GM12878 (cell line): ENCODE measurements around the gene SEMA5A. TPM values are rescaled to one million over a fixed set of nuclear protein-coding genes. Genes with fewer than 3 reads are reported as not detected.

Source experiments
- ATAC-seq: fragments of 200-7000 bp; cut with Tn5 transposase; 3 replicates; pipeline ENCODE4 v1.9.1; 2020; ENCODE audit warnings: mild to moderate bottlenecking, moderate library complexity
- BruUV-seq: library from RNA; stranded (reverse); fragments of 400-500 nt; replicated peaks from 2 replicates; lab custom pipeline; 2021; lab: Mats Ljungman, UMichigan
- CTCF ChIA-PET: fragments of 300-600 bp; sonication (Branson Sonifier 250); formaldehyde crosslinking; extraction: SDS; loops from one replicate; lab custom pipeline; 2021; ENCODE audit warnings: inconsistent platforms; lab: Yijun Ruan, JAX
- POLR2A ChIA-PET: fragments of 350-600 bp; formaldehyde crosslinking; extraction: SDS; loops from one replicate; lab custom pipeline; 2021; ENCODE audit warnings: inconsistent platforms; lab: Charles Lee
- RAD21 ChIA-PET: fragments of 300-600 bp; sonication (Branson Sonifier 250); formaldehyde crosslinking; loops from one replicate; lab custom pipeline; 2023; ENCODE audit warnings: antibody characterized with exemption; ENCODE audit not compliant: unreplicated experiment; lab: Charles Lee
- SMC1A ChIA-PET: fragments of 300-600 bp; sonication (Branson Sonifier 250); formaldehyde crosslinking; loops from one replicate; lab custom pipeline; 2023; ENCODE audit not compliant: unreplicated experiment, uncharacterized antibody; lab: Charles Lee
- DNase-seq: peaks from one replicate; pipeline ENCODE4 v3.0.0-alpha.2; 2011; ENCODE audit warnings: low read depth, low spot score
- FAIRE-seq: peaks from 3 replicates; lab custom pipeline; 2011; peaks lifted over from hg19 to GRCh38; lab: Jason Lieb, UNC
- H2AFZ ChIP-seq: 2 replicates; pipeline ENCODE4 v1.6.0; 2011; ENCODE audit warnings: low read depth, low read length, control low read depth; ENCODE audit not compliant: control insufficient read depth
- H3K27ac ChIP-seq: 2 replicates; pipeline ENCODE4 v1.5.1; 2011; ENCODE audit warnings: control low read depth; ENCODE audit not compliant: control insufficient read depth, insufficient read depth
- H3K27me3 ChIP-seq, 2 experiments: replicated peaks in 1 of 2; 2 replicates each; pipeline versions ENCODE4 v1.6.0 to v1.6.1; 2011; ENCODE audit warnings: low read length in 1 of 2; ENCODE audit not compliant: control insufficient read depth in 2 of 2, insufficient read depth in 2 of 2
- H3K36me3 ChIP-seq, 2 experiments: 2 replicates each; pipeline ENCODE4 v1.5.1; 2011; ENCODE audit warnings: low read length in 1 of 2; ENCODE audit not compliant: control insufficient read depth in 2 of 2, insufficient read depth in 2 of 2
- H3K4me1 ChIP-seq: 2 replicates; pipeline ENCODE4 v1.6.1; 2011; ENCODE audit warnings: mild to moderate bottlenecking, low read length, moderate library complexity, mixed read lengths; ENCODE audit not compliant: control insufficient read depth, insufficient read depth
- H3K4me2 ChIP-seq: 2 replicates; pipeline ENCODE4 v1.6.0; 2011; ENCODE audit warnings: control low read depth; ENCODE audit not compliant: control insufficient read depth, insufficient read depth
- H3K4me3 ChIP-seq: fragments of 200-600 bp; sonication (generic); 2 replicates; pipeline ENCODE4 v1.5.1; 2016
- H3K79me2 ChIP-seq: 2 replicates; pipeline ENCODE4 v1.6.0; 2011; ENCODE audit warnings: low read length; ENCODE audit not compliant: control insufficient read depth, insufficient read depth
- H3K9ac ChIP-seq: 2 replicates; pipeline ENCODE4 v1.8.0; 2011; ENCODE audit warnings: low read length, control low read depth, mixed read lengths; ENCODE audit not compliant: control insufficient read depth, insufficient read depth
- H3K9me3 ChIP-seq: replicated peaks from 3 replicates; pipeline ENCODE4 v1.5.1; 2011; ENCODE audit warnings: mild to moderate bottlenecking, low read length; ENCODE audit not compliant: control insufficient read depth, insufficient read depth
- H4K20me1 ChIP-seq: 2 replicates; pipeline ENCODE4 v1.6.0; 2011; ENCODE audit not compliant: control insufficient read depth, insufficient read depth
- EP300 ChIP-seq, 2 experiments: fragments of 150-350 bp in 1 of 2; IDR thresholded peaks; 2 replicates each; pipeline ENCODE4 v1.6.1; 2011 to 2012; ENCODE audit warnings: low read depth in 2 of 2, low read length in 2 of 2, borderline replicate concordance in 1 of 2, improper control_type of control experiment in 1 of 2, inconsistent platforms in 1 of 2; ENCODE audit not compliant: control insufficient read depth in 1 of 2
- ESRRA ChIP-seq: IDR thresholded peaks from 2 replicates; pipeline ENCODE4 v1.6.1; 2012; ENCODE audit warnings: mild to moderate bottlenecking, low read length, improper control_type of control experiment
- FOXM1 ChIP-seq: IDR thresholded peaks from 2 replicates; pipeline ENCODE4 v1.6.1; 2012; ENCODE audit warnings: low read depth, mild to moderate bottlenecking, inconsistent platforms, low read length, moderate library complexity
- IKZF2 ChIP-seq, 2 experiments: fragments of 450-650 bp; IDR thresholded peaks; 2 replicates each; pipeline ENCODE4 v1.6.1; 2017; ENCODE audit warnings: mild to moderate bottlenecking in 2 of 2, moderate library complexity in 2 of 2
- NR2C2 ChIP-seq: IDR thresholded peaks from 2 replicates; pipeline ENCODE4 v1.6.1; 2011; ENCODE audit warnings: borderline replicate concordance, low read depth; ENCODE audit not compliant: control insufficient read depth, insufficient read length
- NRF1 ChIP-seq: conservative IDR thresholded peaks from 2 replicates; pipeline ENCODE4 v1.6.1; 2011; ENCODE audit warnings: mild to moderate bottlenecking, low read depth, low read length, improper control_type of control experiment
- RB1 ChIP-seq: fragments of 450-650 bp; formaldehyde crosslinking; IDR thresholded peaks from 2 replicates; pipeline ENCODE4 v1.6.1; 2017; ENCODE audit warnings: mild to moderate bottlenecking, borderline replicate concordance
- RBBP5 ChIP-seq: fragments of 200-600 bp; sonication (generic); conservative IDR thresholded peaks from 2 replicates; pipeline ENCODE4 v1.6.1; 2016
- ZNF622 ChIP-seq: fragments of 450-650 bp; IDR thresholded peaks from 2 replicates; pipeline ENCODE4 v1.6.1; 2017; ENCODE audit warnings: mild to moderate bottlenecking, inconsistent platforms
- ZNF687 ChIP-seq: fragments of 450-650 bp; IDR thresholded peaks from 2 replicates; pipeline ENCODE4 v1.6.1; 2017; ENCODE audit warnings: mild to moderate bottlenecking, moderate library complexity
- WGBS: methylation state at CpG from one replicate; pipeline ENCODE4 v1.1.6; 2016; ENCODE audit warnings: low lambda C conversion rate; ENCODE audit not compliant: insufficient replicate concordance, insufficient coverage; ENCODE audit errors: missing lambda C conversion rate; 5-methylcytosine and 5-hydroxymethylcytosine counted together
- in situ Hi-C: fragments of 300-500 bp; cut with MboI; formaldehyde crosslinking; loops from 9 replicates; pipeline ENCODE4 v1.14.3; 2018; ENCODE audit warnings: mixed read lengths
- intact Hi-C: fragments of 100-400 bp; cut with micrococcal nuclease; formaldehyde crosslinking; loops from one replicate; pipeline ENCODE4 v1.14.2; 2022; ENCODE audit not compliant: unreplicated experiment
- polyA plus RNA-seq, 11 experiments: library from polyadenylated mRNA; depleted of rRNA in 4 of 11; unstranded in 6 of 11; stranded (reverse) in 5 of 11; fragments of >200 nt; fragmentation: Nextera tagmentation in 4 of 11; fragmentation: Illumina TruSeq in 1 of 11; extraction: Ambion mirVana in 4 of 11; extraction: Trizol in 1 of 11; gene quantifications; 1 replicate in 1 of 11; 2 replicates in 10 of 11; pipeline versions ENCODE4 v1.2.1 to v1.2.3, GENCODE V29; 2011 to 2016; ENCODE audit warnings: inconsistent platforms in 2 of 11, missing spikeins in 2 of 11, low read depth in 1 of 11
- total RNA-seq, 4 experiments: library from RNA; depleted of rRNA in 3 of 4; stranded (reverse); fragments of >200 nt in 3 of 4; fragmentation: Illumina TruSeq in 1 of 4; extraction: Trizol in 1 of 4; gene quantifications; 2 replicates each; pipeline versions ENCODE4 v1.2.1 to v1.2.3, GENCODE V29; 2013 to 2021
- TF ChIP-seq, protein P1 (sequence below): fragments of 450-650 bp; IDR thresholded peaks from 2 replicates; pipeline ENCODE4 v1.6.1; 2017; ENCODE audit warnings: borderline replicate concordance
- TF ChIP-seq, protein P2 (sequence below): fragments of 450-650 bp; IDR thresholded peaks from 2 replicates; pipeline ENCODE4 v1.6.1; 2016; ENCODE audit warnings: mild to moderate bottlenecking, moderate library complexity, borderline replicate concordance

SEMA5A gene
- total and polyA plus RNA-seq, 10 of the 15 experiments (the other 5 are each of a cell fraction or from before 2014, with no cell fraction given) = 0.03 to 2.4 (median 0.09) TPM; not detected in 1

DNA sequence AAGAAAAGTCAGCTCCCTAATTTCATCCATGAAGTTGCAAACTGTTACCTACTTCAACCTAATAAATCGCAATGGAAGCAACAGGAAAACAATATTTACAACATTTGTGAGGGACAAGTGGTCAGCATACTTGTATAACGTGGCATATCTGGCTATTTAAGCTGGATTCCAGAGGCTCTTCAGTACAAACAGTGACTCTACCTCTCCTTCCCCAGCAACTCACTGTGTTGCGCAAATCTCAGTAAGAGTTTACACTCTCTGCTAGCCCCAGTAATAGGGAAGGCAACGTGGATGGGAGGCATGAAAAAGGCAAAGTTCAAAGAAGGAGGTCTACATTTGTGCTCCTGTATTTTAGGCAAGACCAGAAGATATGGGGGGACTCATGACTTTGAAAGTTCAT is 18.9 kb upstream of the SEMA5A start:
- DNase-seq = no peak
- H3K4me1 ChIP-seq = no peaks in the 10 kb centered on the region
- no peak overlapping the region for H3K4me2 ChIP-seq
- no TSS peak for BruUV-seq
- no peaks in the 10 kb centered on the region for H3K9me3 ChIP-seq
- H3K9ac ChIP-seq = no peak overlapping the region
- TF ChIP-seq, protein P1, sequence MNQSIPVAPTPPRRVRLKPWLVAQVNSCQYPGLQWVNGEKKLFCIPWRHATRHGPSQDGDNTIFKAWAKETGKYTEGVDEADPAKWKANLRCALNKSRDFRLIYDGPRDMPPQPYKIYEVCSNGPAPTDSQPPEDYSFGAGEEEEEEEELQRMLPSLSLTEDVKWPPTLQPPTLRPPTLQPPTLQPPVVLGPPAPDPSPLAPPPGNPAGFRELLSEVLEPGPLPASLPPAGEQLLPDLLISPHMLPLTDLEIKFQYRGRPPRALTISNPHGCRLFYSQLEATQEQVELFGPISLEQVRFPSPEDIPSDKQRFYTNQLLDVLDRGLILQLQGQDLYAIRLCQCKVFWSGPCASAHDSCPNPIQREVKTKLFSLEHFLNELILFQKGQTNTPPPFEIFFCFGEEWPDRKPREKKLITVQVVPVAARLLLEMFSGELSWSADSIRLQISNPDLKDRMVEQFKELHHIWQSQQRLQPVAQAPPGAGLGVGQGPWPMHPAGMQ = no peak
- TF ChIP-seq, protein P2, sequence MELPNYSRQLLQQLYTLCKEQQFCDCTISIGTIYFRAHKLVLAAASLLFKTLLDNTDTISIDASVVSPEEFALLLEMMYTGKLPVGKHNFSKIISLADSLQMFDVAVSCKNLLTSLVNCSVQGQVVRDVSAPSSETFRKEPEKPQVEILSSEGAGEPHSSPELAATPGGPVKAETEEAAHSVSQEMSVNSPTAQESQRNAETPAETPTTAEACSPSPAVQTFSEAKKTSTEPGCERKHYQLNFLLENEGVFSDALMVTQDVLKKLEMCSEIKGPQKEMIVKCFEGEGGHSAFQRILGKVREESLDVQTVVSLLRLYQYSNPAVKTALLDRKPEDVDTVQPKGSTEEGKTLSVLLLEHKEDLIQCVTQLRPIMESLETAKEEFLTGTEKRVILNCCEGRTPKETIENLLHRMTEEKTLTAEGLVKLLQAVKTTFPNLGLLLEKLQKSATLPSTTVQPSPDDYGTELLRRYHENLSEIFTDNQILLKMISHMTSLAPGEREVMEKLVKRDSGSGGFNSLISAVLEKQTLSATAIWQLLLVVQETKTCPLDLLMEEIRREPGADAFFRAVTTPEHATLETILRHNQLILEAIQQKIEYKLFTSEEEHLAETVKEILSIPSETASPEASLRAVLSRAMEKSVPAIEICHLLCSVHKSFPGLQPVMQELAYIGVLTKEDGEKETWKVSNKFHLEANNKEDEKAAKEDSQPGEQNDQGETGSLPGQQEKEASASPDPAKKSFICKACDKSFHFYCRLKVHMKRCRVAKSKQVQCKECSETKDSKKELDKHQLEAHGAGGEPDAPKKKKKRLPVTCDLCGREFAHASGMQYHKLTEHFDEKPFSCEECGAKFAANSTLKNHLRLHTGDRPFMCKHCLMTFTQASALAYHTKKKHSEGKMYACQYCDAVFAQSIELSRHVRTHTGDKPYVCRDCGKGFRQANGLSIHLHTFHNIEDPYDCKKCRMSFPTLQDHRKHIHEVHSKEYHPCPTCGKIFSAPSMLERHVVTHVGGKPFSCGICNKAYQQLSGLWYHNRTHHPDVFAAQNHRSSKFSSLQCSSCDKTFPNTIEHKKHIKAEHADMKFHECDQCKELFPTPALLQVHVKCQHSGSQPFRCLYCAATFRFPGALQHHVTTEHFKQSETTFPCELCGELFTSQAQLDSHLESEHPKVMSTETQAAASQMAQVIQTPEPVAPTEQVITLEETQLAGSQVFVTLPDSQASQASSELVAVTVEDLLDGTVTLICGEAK = no peak
- TF ChIP-seq ZNF622 (no peak), FOXM1 (no peak), IKZF2 (IDR thresholded peaks at IDR 0.05) (no peak), EP300 (IDR thresholded peaks at IDR 0.05; ENCODE audit: borderline replicate concordance in 1 of 2, control insufficient read depth in 1 of 2, low read depth in 2 of 2, low read length in 2 of 2) (no peak), ESRRA (no peak), ZNF687 (no peak), NR2C2 (no peak), RB1 (no peak), NRF1 (no peak), RBBP5 (no peak)
- in situ Hi-C loops = no loop called here
- ChIA-PET POLR2A (no interaction called here), CTCF (no interaction called here), SMC1A (no interaction called here), RAD21 (no interaction called here)
- no peaks in the 10 kb centered on the region for H4K20me1 ChIP-seq
- 25% methylated on average over 4 of the region's 4 CpGs for WGBS
- no peak overlapping the region for H2AFZ ChIP-seq
- H3K27me3 ChIP-seq = no peaks in the 10 kb centered on the region
- no peak for ATAC-seq
- no peaks in the 10 kb centered on the region for H3K79me2 ChIP-seq
- H3K36me3 ChIP-seq = no peaks in the 10 kb centered on the region
- H3K27ac ChIP-seq = no peak overlapping the region
- FAIRE-seq = no peak
- H3K4me3 ChIP-seq = no peak overlapping the region
- intact Hi-C loops = no loop called here
